HT1080 (cell line): ENCODE measurements around the gene PFDN4. TPM values are rescaled to one million over a fixed set of nuclear protein-coding genes. Genes with fewer than 3 reads are reported as not detected.

Source experiments
- DNase-seq: peaks from one replicate; pipeline ENCODE4 v3.0.0-alpha.2; 2015; ENCODE audit warnings: low read depth
- total RNA-seq: library from RNA; depleted of rRNA; stranded (reverse); fragments of >200 nt; shearing (Covaris generic); gene quantifications from 2 replicates; pipeline ENCODE4 v1.2.3, GENCODE V29; 2014; rRNA removed

PFDN4 gene
- total RNA-seq, 1 experiment from 2014 or later = 57.7 TPM

DNA sequence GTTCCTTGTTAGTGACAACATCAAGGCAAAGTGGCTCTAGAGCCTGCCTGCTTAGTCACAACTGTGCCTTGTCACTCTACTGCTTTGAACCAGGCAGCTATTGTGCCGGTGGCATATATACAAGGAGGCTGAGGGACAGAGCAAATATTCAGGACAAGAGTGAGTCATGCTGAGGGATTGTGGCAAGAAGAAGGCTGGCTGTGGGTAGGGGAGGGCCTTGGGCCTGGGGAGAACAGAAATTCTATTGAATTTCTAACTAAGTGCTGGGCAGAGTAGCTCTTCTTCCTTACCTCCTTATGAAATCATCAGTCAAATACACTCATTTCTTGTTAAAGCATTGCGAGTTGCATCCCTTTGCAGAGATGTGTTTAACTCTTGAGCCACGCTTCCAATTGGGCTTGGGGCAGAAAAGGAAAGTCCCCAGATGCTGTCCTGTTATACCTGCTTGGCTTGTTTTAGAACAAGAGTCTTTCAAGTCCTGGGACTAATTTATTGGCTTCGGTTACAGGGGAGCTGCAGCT, 59.7 kb downstream of the PFDN4 start:
- DNase-seq = peak; percentile 77

DNA sequence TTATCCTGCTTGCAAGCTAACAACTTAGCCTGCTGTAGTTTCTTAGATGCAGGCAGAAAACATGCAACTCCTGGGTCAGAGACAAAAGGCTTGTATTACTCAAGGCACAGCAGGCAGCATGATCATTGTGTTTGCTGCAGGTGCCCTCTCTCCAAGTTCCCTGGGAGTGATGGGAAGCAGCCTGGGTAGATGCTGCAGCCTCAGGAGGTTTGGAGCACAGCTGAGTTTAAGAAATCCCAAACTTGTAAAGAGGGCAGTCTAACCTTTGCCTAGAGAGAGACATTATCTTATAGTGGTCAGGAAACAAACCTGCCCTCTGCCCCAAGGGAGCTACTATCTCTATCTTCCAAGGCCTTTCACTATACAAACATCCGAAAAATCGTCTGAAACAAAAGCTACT, 61.1 kb downstream of the PFDN4 start:
- no peak for DNase-seq

Other genes with a start within 250 kb of the PFDN4 start
- 0.06 and 0.07 TPM in 2 replicates for gene BCAS1, start 137.5 kb upstream of the PFDN4 start, total RNA-seq
- 0.03 TPM in 1 of 2 replicates, not detected in the other for gene CYP24A1, start 34.1 kb upstream of the PFDN4 start, total RNA-seq